Dendritic cell treated with granulocyte-macrophage colony-stimulating factor and Interleukin-4, amounts not matched to agents 40 ng/mL and 50 ng/mL, for 4 days (primary cell): ENCODE measurements around the gene DIS3L.
A peak's percentile ranks its signal among the peaks of the same experiment; 100 is the strongest.
"Not testable (repeated sequence)": the region's sequence is repeated elsewhere in the genome, so short reads cannot be mapped to it uniquely, and the experiment has no call there.

Source experiments
- H3K27ac Mint-ChIP-seq: one replicate; pipeline ENCODE4 v1.8.0; 2022; ENCODE audit warnings: mild to moderate bottlenecking, mixed read lengths
- H3K27me3 Mint-ChIP-seq: one replicate; pipeline ENCODE4 v1.8.0; 2022; ENCODE audit warnings: mild to moderate bottlenecking, mixed read lengths
- H3K36me3 Mint-ChIP-seq: one replicate; pipeline ENCODE4 v1.8.0; 2022; ENCODE audit warnings: low read depth, mixed read lengths
- H3K4me1 Mint-ChIP-seq: one replicate; pipeline ENCODE4 v1.8.0; 2022; ENCODE audit warnings: low read depth, mixed read lengths
- H3K4me3 Mint-ChIP-seq: one replicate; pipeline ENCODE4 v1.8.0; 2022; ENCODE audit warnings: mild to moderate bottlenecking, moderate library complexity, mixed read lengths
- H3K9me3 Mint-ChIP-seq: one replicate; pipeline ENCODE4 v1.8.0; 2022; ENCODE audit warnings: mixed read lengths
- intact Hi-C: fragments of 100-400 bp; cut with micrococcal nuclease; formaldehyde crosslinking; loops from one replicate; pipeline ENCODE4 v1.15.0; 2022

The DIS3L gene

DNA sequence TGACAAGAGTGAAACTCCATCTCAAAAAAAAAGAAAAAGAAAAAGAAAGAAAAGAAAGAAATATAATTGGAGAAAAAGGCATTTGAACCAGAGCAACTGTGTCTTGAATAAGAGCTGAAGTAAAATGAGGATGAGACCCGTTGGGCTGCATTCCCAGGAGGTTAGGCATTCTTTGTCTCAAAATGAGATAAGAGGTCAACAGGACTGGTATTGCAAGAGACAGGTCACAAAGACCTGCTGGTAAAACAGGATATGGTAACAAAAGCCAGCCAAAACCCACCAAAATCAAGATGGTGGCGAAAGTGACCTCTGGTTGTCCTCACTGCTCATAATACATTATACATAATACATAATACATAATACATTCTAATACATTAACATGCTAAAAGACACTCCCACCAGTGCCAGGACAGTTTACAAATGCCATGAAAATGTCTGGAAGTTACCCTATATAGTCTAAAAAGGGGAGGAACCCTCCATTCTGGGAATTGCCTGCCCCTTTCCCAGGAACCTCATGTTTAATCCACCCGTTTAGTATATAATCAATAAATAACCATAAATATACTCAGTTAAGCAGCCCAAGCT is 71.7 kb downstream of the DIS3L start:
- Mint-ChIP-seq H3K27me3 (no peaks in the 10 kb centered on the region), H3K9me3 (no peaks in the 10 kb centered on the region), H3K27ac (no peak overlapping the region), H3K36me3 (no peaks in the 10 kb centered on the region), H3K4me3 (no peak overlapping the region), H3K4me1 (peaks cover 22% of the 10 kb centered on the region)
- intact Hi-C loops: no loop called here

DNA sequence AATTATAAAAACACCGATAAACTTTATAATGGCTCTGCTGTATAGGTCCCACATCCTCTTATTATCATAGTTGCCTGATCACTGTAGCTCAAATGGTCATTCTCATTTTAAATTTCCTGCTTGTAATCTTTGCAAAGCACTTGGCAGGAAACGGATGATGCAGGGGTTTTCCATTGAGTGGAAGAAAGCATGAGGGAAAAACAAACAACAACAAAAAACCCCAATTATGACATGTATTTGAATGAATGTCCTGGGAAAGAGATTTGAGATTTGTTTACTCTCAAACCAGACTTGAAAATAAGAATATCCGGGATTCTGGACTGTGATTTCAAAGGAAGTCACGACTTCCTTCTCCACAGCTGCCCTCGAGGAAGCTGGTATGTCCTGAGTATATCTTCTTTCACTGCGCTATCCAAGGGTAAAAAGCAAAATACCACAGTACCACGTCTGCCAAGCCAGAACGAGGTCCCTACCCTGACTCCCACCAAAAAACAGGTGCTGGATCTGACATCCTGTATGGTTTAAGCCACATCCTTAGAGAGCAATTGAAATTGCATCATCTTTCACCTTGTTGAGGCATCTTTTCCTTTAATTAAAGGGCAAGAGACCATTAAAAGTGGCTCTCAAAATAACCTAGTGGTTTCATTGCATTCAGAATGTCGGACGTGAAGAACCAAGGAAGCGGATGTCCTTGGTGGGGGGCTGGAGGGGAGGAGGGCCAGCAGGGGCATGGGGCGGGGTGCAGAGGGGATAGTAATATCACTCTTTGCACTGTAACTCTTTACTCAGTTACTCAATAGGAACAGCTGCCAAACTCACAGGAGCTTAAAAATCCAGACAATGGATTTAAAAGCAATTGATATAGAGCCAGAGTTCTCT is 76.6 kb downstream of the DIS3L start:
- H3K36me3 Mint-ChIP-seq: no peaks in the 10 kb centered on the region
- intact Hi-C loops: no loop called here
- peak overlapping the region; percentile 69 for H3K4me3 Mint-ChIP-seq

DNA sequence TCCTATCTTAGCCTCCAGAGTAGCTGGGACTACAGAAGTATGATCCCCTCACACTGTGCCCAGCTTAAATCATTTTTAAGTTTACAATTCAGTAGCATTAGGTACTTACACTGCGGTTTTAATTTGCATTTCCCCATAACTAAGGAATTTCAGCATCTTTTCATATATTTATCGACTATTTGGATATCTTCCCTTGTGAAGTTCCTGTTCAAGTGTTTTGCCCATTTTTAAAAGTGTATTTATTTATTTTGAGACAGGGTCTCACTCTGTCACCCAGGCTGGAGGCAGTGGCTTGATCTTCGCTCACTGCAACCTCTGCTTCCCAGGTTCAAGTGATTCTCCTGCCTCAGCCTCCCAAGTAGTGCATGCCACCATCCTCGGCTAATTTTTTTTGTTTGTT is 80.8 kb downstream of the DIS3L start:
- H3K27ac Mint-ChIP-seq: no peak overlapping the region
- H3K9me3 Mint-ChIP-seq: peaks cover 10% of the 10 kb centered on the region
- peaks cover 13% of the 10 kb centered on the region for H3K4me1 Mint-ChIP-seq
- no peak overlapping the region for H3K4me3 Mint-ChIP-seq
- H3K27me3 Mint-ChIP-seq: no peaks in the 10 kb centered on the region
- intact Hi-C loops: no loop called here
- no peaks in the 10 kb centered on the region for H3K36me3 Mint-ChIP-seq

More for the DNA sequence above, 76.6 kb downstream of the DIS3L start:
- H3K9me3 Mint-ChIP-seq: peaks cover 10% of the 10 kb centered on the region
- peak overlapping the region; percentile 92 for H3K27ac Mint-ChIP-seq
- H3K4me1 Mint-ChIP-seq: peaks cover 13% of the 10 kb centered on the region
- H3K27me3 Mint-ChIP-seq: no peaks in the 10 kb centered on the region

DNA sequence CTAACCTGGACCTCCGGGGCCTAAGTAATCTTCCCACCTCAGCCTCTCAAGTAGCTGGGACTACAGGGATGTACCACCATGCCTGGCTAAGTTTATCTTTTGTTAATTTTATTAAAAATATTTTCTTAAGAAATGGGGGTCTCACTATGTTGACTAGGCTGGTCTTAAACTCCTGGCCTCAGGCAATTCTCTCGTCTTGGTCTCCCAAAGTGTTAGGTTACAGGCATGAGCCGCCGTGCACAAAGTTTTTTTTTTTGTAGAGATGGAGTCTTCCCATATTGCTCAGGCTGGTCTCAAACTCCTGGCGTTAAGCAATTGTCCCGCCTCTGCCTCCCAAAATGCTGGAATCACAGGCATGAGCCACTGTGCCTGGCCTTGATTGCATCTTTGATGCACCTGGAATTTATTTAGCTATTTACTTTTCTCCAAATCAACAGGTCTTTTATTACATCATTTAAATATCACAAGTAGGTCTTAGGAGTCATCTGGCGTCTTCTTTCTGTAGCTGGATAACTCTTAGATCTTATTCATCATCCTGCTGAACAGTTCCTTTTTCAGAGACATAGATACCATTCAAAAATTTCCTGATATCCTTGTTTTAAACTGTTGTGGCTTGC is 85.6 kb downstream of the DIS3L start:
- Mint-ChIP-seq H3K36me3 (no peaks in the 10 kb centered on the region), H3K27me3 (no peaks in the 10 kb centered on the region), H3K9me3 (peaks cover 10% of the 10 kb centered on the region), H3K27ac (peak overlapping the region; percentile 41), H3K4me1 (no peaks in the 10 kb centered on the region), H3K4me3 (no peak overlapping the region)
- intact Hi-C loops: no loop called here

DNA sequence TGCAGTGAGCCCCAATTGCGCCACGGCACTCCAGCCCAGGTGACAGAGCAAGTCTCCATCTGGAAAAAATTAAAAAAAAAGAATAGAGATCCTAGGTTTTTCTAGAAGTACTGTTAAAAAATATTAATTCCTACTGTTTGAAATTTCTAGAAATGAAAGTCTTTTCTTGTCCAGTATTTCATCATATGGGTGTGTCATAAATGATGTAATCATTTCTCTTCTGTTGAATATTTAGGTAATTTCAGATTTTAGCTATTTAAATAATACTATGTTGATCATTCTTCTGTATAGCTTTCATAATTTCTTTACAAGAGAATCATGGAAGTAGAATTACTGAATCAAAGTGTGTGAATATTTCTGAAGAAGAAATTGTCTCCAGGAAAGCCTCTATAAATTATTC is 88.0 kb downstream of the DIS3L start:
- H3K36me3 Mint-ChIP-seq, H3K27me3 Mint-ChIP-seq, intact Hi-C loops, H3K4me3 Mint-ChIP-seq, H3K9me3 Mint-ChIP-seq: not testable (repeated sequence)
- Mint-ChIP-seq H3K4me1 (peaks cover 18% of the 10 kb centered on the region), H3K27ac (peak overlapping the region; percentile 43)
